Sigmoid colon (tissue), 4 donors: ENCODE results near the gene RHOU.

Experiments
- EP300 ChIP-seq, 4 donors: sonication (generic); formaldehyde crosslinking; IDR thresholded peaks; one replicate each; pipeline ENCODE4 v1.6.1; 2017; ENCODE audit warnings: antibody characterized with exemption in 4 of 4
- POLR2A ChIP-seq, 2 donors: fragments of 450-650 bp; IDR thresholded peaks; one replicate each; pipeline ENCODE4 v1.6.1; 2016; ENCODE audit warnings: antibody characterized with exemption in 2 of 2, mild to moderate bottlenecking in 2 of 2, moderate library complexity in 2 of 2
- TF ChIP-seq, protein P1 (sequence below), 4 experiments: fragments of 450-650 bp in 3 of 4; fragments of 200-600 bp in 1 of 4; IDR thresholded peaks; one replicate each; pipeline ENCODE4 v1.5.1; 2016 to 2019; ENCODE audit warnings: antibody characterized with exemption in 4 of 4, mild to moderate bottlenecking in 3 of 4, moderate library complexity in 2 of 4

DNA sequence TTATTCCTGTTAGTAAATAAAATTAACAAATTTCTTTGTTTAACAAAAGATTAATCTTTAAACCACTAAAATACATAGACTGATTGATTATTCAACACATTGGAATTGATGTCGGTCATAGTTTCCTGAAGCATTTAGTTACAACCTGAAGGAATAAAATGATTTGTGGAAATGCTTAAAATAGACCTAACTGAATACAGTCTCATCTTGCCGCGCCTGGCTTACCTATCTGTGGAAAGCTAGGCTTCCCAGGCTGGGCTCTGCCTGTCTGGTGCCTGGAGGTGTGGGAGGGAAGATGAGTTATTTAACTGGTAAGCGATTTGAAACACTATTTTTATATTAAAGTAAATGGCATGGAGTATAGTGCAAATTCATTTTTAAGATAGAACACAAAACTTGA lies 10.2 kb downstream of the RHOU start:
- TF ChIP-seq, protein P1, sequence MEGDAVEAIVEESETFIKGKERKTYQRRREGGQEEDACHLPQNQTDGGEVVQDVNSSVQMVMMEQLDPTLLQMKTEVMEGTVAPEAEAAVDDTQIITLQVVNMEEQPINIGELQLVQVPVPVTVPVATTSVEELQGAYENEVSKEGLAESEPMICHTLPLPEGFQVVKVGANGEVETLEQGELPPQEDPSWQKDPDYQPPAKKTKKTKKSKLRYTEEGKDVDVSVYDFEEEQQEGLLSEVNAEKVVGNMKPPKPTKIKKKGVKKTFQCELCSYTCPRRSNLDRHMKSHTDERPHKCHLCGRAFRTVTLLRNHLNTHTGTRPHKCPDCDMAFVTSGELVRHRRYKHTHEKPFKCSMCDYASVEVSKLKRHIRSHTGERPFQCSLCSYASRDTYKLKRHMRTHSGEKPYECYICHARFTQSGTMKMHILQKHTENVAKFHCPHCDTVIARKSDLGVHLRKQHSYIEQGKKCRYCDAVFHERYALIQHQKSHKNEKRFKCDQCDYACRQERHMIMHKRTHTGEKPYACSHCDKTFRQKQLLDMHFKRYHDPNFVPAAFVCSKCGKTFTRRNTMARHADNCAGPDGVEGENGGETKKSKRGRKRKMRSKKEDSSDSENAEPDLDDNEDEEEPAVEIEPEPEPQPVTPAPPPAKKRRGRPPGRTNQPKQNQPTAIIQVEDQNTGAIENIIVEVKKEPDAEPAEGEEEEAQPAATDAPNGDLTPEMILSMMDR (IDR thresholded peaks at IDR 0.05): no peak
- TF ChIP-seq POLR2A (IDR thresholded peaks at IDR 0.05) (no peak), EP300 (IDR thresholded peaks at IDR 0.05) (no peak)
